GM19023 (cell line): ENCODE data around the gene GRIK3.

Source experiments
- ATAC-seq: cut with Tn5 transposase; IDR thresholded peaks from one replicate; pipeline ENCODE4 v1.9.1; 2021; ENCODE audit warnings: mild to moderate bottlenecking, moderate library complexity; ENCODE audit not compliant: unreplicated experiment

The GRIK3 gene

GRCh38 chr1:36859926-36860325, 174.4 kb downstream of the GRIK3 start:
- no peak for ATAC-seq

GRCh38 chr1:36858981-36859380, 175.3 kb downstream of the GRIK3 start:
- no peak for ATAC-seq

GRCh38 chr1:36858553-36858952, 175.8 kb downstream of the GRIK3 start:
- no peak for ATAC-seq

- ATAC-seq = no peak
These were observed 176.6 kb downstream of the GRIK3 start for GRCh38 chr1:36857754-36858153.

GRCh38 chr1:36855699-36856494, 178.4 kb downstream of the GRIK3 start:
- ATAC-seq = no peak

GRCh38 chr1:36853638-36854037, 180.7 kb downstream of the GRIK3 start:
- ATAC-seq = no peak

- no peak for ATAC-seq
These were observed 181.7 kb downstream of the GRIK3 start for GRCh38 chr1:36852586-36852985.

GRCh38 chr1:36851595-36851994, 182.7 kb downstream of the GRIK3 start:
- ATAC-seq = no peak

GRCh38 chr1:36851087-36851486, 183.2 kb downstream of the GRIK3 start:
- ATAC-seq = no peak

GRCh38 chr1:36849956-36850355, 184.4 kb downstream of the GRIK3 start:
- no peak for ATAC-seq

GRCh38 chr1:36847761-36848160, 186.6 kb downstream of the GRIK3 start:
- no peak for ATAC-seq

GRCh38 chr1:36847186-36847585, 187.1 kb downstream of the GRIK3 start:
- ATAC-seq = no peak

- ATAC-seq = no peak
These were observed 188.0 kb downstream of the GRIK3 start for GRCh38 chr1:36846357-36846756.

- ATAC-seq = no peak
These were observed 188.5 kb downstream of the GRIK3 start for GRCh38 chr1:36845802-36846201.

GRCh38 chr1:36844917-36845316, 189.4 kb downstream of the GRIK3 start:
- ATAC-seq = no peak

- no peak for ATAC-seq
These were observed 190.3 kb downstream of the GRIK3 start for GRCh38 chr1:36843906-36844610.

- no peak for ATAC-seq
These were observed 191.3 kb downstream of the GRIK3 start for GRCh38 chr1:36843027-36843426.

GRCh38 chr1:36842448-36842847, 191.9 kb downstream of the GRIK3 start:
- ATAC-seq = no peak

- no peak for ATAC-seq
These were observed 194.8 kb downstream of the GRIK3 start for GRCh38 chr1:36839485-36839884.

- ATAC-seq = no peak
These were observed 195.4 kb downstream of the GRIK3 start for GRCh38 chr1:36838888-36839287.

GRCh38 chr1:36836916-36837315, 197.4 kb downstream of the GRIK3 start:
- no peak for ATAC-seq

GRCh38 chr1:36836196-36836883, 198.0 kb downstream of the GRIK3 start:
- ATAC-seq = no peak
